ENCODE data around the gene LRRTM4.

LRRTM4 gene

DNA sequence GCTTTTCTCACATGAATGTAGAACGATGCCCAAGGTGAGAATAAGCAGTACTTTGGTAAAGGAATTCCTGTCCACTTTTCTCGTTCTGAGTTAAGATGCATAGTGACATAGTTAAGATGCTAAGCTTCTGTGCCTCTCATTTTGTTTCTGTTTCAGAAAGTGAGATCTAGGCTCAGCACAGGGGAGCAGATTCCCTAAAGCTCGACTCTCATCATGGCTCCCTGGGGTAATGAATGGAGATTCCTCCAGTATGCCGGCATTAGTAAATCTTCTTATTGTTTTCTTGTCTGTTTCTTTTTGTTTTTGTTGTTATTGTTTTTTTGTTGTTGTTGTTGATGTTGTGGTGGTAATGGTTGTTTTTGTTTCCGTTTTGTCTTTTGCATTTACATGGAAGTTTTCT is 225.4 kb downstream of the LRRTM4 start:
- TF ChIP-seq FOXP2 (optimal IDR thresholded peaks at IDR 0.05; ENCODE audit: borderline replicate concordance, extremely low read depth, extremely low read length, insufficient read depth) (no peak), POLR2AphosphoS5 (IDR thresholded peaks at IDR 0.05; ENCODE audit: low read depth, low read length) (no peak), SIN3A (IDR thresholded peaks at IDR 0.05; ENCODE audit: borderline replicate concordance, insufficient read depth, low read length) (no peak), TAF1 (IDR thresholded peaks at IDR 0.05; ENCODE audit: borderline replicate concordance, insufficient read depth, low read length) (no peak)
- TF ChIP-seq, protein P1, sequence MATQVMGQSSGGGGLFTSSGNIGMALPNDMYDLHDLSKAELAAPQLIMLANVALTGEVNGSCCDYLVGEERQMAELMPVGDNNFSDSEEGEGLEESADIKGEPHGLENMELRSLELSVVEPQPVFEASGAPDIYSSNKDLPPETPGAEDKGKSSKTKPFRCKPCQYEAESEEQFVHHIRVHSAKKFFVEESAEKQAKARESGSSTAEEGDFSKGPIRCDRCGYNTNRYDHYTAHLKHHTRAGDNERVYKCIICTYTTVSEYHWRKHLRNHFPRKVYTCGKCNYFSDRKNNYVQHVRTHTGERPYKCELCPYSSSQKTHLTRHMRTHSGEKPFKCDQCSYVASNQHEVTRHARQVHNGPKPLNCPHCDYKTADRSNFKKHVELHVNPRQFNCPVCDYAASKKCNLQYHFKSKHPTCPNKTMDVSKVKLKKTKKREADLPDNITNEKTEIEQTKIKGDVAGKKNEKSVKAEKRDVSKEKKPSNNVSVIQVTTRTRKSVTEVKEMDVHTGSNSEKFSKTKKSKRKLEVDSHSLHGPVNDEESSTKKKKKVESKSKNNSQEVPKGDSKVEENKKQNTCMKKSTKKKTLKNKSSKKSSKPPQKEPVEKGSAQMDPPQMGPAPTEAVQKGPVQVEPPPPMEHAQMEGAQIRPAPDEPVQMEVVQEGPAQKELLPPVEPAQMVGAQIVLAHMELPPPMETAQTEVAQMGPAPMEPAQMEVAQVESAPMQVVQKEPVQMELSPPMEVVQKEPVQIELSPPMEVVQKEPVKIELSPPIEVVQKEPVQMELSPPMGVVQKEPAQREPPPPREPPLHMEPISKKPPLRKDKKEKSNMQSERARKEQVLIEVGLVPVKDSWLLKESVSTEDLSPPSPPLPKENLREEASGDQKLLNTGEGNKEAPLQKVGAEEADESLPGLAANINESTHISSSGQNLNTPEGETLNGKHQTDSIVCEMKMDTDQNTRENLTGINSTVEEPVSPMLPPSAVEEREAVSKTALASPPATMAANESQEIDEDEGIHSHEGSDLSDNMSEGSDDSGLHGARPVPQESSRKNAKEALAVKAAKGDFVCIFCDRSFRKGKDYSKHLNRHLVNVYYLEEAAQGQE (IDR thresholded peaks at IDR 0.05; ENCODE audit: insufficient read depth in 1 of 2, low read depth in 2 of 2, low read length in 2 of 2), result no peak

DNA sequence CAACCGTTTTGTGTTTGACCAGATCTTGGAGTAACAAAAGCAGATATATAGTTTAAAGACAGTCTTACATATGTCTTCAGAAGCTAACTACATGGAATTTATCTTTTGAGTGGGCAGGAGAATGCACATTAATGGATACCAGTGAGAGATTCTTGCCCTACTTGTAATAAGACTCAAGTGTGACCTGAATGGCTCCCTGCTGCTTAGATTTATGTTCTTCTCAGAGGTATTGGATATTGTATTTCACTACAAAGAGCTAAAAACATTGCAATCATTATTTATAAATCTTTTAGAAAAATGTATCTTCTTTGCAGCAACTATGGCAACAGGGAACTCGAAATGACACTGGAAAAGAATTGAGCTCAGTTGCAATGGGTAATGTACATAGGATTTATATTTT is 227.7 kb downstream of the LRRTM4 start:
- no peak for TF ChIP-seq POLR2AphosphoS5 (IDR thresholded peaks at IDR 0.05; ENCODE audit: low read depth, low read length)
- TF ChIP-seq, protein P1 (IDR thresholded peaks at IDR 0.05; ENCODE audit: insufficient read depth in 1 of 2, low read depth in 2 of 2, low read length in 2 of 2), result no peak
- no peak for TF ChIP-seq TAF1 (IDR thresholded peaks at IDR 0.05; ENCODE audit: borderline replicate concordance, insufficient read depth, low read length)
- TF ChIP-seq SIN3A (IDR thresholded peaks at IDR 0.05; ENCODE audit: borderline replicate concordance, insufficient read depth, low read length), result no peak
- no peak for TF ChIP-seq FOXP2 (optimal IDR thresholded peaks at IDR 0.05; ENCODE audit: borderline replicate concordance, extremely low read depth, extremely low read length, insufficient read depth)

DNA sequence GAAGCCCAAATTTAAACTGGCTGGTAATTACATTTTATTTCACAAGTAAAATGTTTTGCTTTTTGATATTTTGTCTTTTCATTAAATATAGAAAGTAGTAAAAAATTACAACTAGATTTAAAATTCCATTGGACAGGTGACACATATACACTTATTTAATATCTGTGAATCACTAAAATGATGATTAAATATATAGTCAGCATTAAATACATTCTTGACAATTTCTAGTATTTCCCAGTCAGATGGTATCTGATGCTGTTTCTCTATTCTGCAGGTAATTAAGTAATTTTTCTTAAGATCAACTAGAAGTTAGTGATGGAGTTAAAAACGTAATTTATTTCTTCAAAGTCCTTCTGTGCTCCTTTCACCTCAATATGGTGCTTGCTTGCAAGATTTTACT is 237.8 kb downstream of the LRRTM4 start:
- no peak for TF ChIP-seq TAF1 (IDR thresholded peaks at IDR 0.05; ENCODE audit: borderline replicate concordance, insufficient read depth, low read length)
- TF ChIP-seq, protein P1 (IDR thresholded peaks at IDR 0.05; ENCODE audit: insufficient read depth in 1 of 2, low read depth in 2 of 2, low read length in 2 of 2), result no peak
- TF ChIP-seq FOXP2 (optimal IDR thresholded peaks at IDR 0.05; ENCODE audit: borderline replicate concordance, extremely low read depth, extremely low read length, insufficient read depth), result no peak

DNA sequence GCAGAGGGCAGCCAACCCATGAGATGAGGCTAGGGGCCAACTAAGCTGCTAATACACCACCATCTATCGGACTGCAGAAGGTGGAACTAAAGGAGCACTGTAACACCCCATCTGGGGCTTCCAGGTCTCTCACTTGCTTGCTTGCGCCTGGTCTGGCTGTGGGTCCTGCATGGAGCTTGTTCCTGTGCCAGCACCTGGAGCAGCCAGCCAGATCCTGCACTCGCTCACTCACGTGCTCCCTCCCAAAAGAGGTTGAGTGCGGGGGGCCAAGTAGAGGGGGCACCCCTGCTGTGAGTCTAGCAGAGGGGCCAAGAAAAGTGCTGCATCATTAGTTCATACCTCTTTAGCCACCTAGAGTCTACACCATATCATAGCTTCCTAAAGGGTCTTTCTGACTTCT is 250.9 kb downstream of the LRRTM4 start:
- no peak for TF ChIP-seq POLR2AphosphoS5 (IDR thresholded peaks at IDR 0.05; ENCODE audit: low read depth, low read length)
- TF ChIP-seq, protein P1 (IDR thresholded peaks at IDR 0.05; ENCODE audit: insufficient read depth in 1 of 2, low read depth in 2 of 2, low read length in 2 of 2), result no peak
- TF ChIP-seq TAF1 (IDR thresholded peaks at IDR 0.05; ENCODE audit: borderline replicate concordance, insufficient read depth, low read length), result no peak
- TF ChIP-seq FOXP2 (optimal IDR thresholded peaks at IDR 0.05; ENCODE audit: borderline replicate concordance, extremely low read depth, extremely low read length, insufficient read depth), result no peak
- TF ChIP-seq SIN3A (IDR thresholded peaks at IDR 0.05; ENCODE audit: borderline replicate concordance, insufficient read depth, low read length), result no peak

DNA sequence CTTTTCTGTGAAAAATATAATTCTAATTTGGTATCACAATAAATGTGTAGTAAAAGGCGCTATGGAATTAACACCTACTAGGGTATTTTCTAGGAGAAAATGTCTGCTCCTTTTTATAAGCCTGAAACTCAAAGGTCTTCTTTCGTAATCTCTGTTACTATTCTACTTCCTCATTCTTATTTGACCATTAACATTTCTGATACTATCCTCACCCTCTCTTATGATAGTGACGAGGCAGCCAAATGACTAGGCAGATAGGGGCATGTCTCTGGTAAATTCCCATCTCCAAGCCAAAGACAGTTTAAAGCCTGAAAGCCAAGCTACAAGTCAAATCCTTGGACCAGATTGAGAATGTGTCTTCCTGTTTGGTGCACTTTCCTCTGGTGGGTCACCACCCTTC is 251.7 kb downstream of the LRRTM4 start:
- TF ChIP-seq TAF1 (IDR thresholded peaks at IDR 0.05; ENCODE audit: borderline replicate concordance, insufficient read depth, low read length) (no peak), FOXP2 (optimal IDR thresholded peaks at IDR 0.05; ENCODE audit: borderline replicate concordance, extremely low read depth, extremely low read length, insufficient read depth) (no peak), POLR2AphosphoS5 (IDR thresholded peaks at IDR 0.05; ENCODE audit: low read depth, low read length) (no peak), SIN3A (IDR thresholded peaks at IDR 0.05; ENCODE audit: borderline replicate concordance, insufficient read depth, low read length) (no peak)
- TF ChIP-seq, protein P1 (IDR thresholded peaks at IDR 0.05; ENCODE audit: insufficient read depth in 1 of 2, low read depth in 2 of 2, low read length in 2 of 2), result no peak
